ENCODE data around the gene SHANK1.

DNA sequence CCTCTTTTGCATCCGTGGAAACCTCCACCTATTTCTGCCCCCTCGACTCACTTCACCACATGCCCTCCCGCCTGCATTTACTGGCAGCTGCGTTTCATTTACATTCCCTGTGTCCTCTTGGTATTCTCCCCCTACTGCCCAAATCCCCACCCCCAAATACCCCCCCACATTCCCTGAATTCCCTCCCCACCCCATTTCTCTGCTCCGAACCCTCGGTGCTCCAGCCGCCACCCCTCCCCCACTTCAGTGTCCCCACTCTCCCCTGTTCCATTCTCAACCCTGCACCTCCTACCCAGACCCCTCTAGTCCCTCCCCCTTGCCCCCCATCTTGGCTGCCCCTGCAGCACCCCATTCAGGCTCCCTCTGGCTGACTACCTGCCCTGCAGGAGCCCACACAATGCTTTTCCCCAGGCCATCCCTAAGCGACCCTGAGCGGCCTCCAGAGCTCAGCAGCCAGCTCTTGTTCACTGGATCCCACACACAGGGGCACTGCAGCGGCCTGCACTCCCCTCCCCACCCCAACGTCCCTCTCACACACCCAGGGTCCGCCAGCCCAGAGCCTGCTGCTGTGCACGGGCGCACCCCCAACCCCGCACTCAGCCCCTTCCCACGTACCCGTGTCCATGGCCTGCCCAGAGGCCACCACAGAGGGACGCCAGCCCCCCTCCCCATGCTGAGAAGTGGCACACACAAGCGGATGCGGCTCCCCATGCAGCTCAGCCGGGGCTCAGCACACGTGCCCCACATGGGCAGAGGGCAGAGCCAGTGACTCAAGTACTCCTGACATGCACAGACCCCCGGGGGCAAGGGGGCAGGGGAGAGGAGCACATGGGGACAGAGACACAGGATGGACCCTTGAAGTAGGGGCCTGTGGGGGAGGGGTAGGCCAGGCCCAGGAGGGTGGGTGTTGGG is 26.3 kb downstream of the SHANK1 start:
- TF ChIP-seq YY1 (IDR thresholded peaks at IDR 0.05; ENCODE audit: insufficient read depth, insufficient read length) (no peak), ZNF274 (IDR thresholded peaks at IDR 0.05; ENCODE audit: low read depth, low read length) (no peak)

Measured in NT2/D1 (cell line).